Measurements from ENCODE around the gene ACSBG1. TPM values are rescaled to one million over a fixed set of nuclear protein-coding genes. Genes with fewer than 3 reads are reported as not detected.

The ACSBG1 gene
- total RNA-seq, 4 donors from 2014 or later, result 1.5 TPM; not detected in 3

DNA sequence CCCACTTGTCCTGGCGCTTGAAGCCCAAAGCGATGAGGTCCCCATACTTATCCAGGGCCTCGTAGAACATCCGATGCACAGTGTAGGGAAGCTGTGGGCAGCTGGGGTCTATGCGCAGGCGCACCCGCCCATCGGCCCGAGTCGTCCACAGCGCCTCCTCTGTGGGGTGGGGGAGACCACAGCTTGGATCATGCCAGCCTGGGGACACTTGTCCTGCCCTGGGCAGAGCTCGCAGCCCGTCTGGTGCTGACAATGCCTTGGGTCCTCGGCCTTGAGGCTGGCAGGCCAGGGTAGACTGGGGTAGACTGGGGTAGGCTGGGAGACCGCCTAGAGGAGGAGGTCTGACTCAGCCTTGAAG lies 39.8 kb downstream of the ACSBG1 start:
- Histone ChIP-seq H3K27me3 (no peaks in the 10 kb centered on the region), H3K4me3 (no peak overlapping the region), H3K9me3 (no peaks in the 10 kb centered on the region), H3K27ac (no peak overlapping the region), H3K36me3 (no peaks in the 10 kb centered on the region), H3K4me1 (no peaks in the 10 kb centered on the region)
- TF ChIP-seq EP300 (IDR thresholded peaks at IDR 0.05; ENCODE audit: low read depth) (no peak), CTCF (IDR thresholded peaks at IDR 0.05) (no peak), POLR2A (IDR thresholded peaks at IDR 0.05) (no peak), POLR2AphosphoS5 (IDR thresholded peaks at IDR 0.05) (no peak)
- WGBS, 2 donors (ENCODE audit: low coverage in 1 of 2), result 93% methylated on average over 15 of the region's 15 CpGs; no CpG with 5 or more reads in 1 of the 2 donors
- in situ Hi-C loops (cut with MboI; ENCODE audit: low pct_ligation_motif_present in 1 of 4, low pct_unique_long_range_greater_than_20kb in 1 of 4, low sequenced_read_pairs in 3 of 4), result loop anchor here in 2 of 4 donors (10.0 kb wide), 1 partner anchor 80 kb away; no protein-coding TSS in a partner anchor
- intact Hi-C loops (cut with DNase I; ENCODE audit: low total_unique reads), result no loop called here
- DNase-seq, result no peak

DNA sequence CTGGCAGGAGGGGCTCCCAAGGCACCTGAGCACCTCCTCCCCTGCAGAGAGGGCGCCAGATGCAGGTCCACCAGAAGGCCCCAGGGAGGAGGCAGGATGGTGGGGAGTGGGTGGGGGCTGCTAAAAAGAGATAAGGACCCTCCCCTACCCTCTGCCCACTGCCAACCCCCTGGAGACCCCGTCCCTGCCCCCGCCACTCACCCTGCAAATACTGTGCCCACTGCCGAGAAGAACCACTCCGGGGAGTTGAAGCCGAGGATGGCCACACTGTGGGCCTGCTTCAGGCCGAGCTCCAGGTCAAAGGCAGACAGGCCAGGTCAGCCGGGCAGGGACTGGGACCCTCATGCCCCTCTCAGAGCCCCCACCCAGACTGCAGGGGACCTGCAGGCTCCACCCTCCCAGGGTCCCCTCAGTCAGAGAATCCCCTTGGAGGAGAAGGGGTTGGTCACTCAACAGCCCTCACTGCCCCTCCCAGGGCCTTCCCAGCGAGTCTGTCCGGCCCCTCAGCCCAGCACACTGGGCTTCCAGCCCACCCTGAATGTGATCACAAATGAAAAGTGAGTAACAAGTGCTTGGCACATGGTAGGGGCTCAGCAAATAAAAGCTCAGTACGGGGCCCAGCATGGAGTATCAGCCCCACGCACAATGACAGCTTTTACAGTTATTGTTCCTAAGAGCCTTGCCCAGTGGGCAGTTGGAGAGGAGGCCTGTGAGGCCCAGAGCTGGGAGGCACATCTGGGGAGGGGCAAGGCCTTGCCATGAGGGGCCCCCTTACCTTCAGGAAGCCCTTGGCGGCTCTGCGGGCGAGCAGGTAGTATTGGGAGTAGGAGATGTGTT lies 40.4 kb downstream of the ACSBG1 start:
- Histone ChIP-seq H3K27me3 (no peaks in the 10 kb centered on the region), H3K4me1 (no peaks in the 10 kb centered on the region), H3K27ac (no peak overlapping the region), H3K4me3 (no peak overlapping the region), H3K9me3 (no peaks in the 10 kb centered on the region), H3K36me3 (no peaks in the 10 kb centered on the region)
- intact Hi-C loops (cut with DNase I; ENCODE audit: low total_unique reads), result no loop called here
- 93% methylated on average over 10 of the region's 15 CpGs; no CpG with 5 or more reads in 1 of the 2 donors for WGBS, 2 donors (ENCODE audit: low coverage in 1 of 2)
- DNase-seq, result no peak
- in situ Hi-C loops (cut with MboI; ENCODE audit: low pct_ligation_motif_present in 1 of 4, low pct_unique_long_range_greater_than_20kb in 1 of 4, low sequenced_read_pairs in 3 of 4), result loop anchor here in 2 of 4 donors (10.0 kb wide), 1 partner anchor 79 kb away; no protein-coding TSS in a partner anchor
- no peak for TF ChIP-seq CTCF (IDR thresholded peaks at IDR 0.05)
- no peak for TF ChIP-seq POLR2AphosphoS5 (IDR thresholded peaks at IDR 0.05)
- no peak for TF ChIP-seq EP300 (IDR thresholded peaks at IDR 0.05; ENCODE audit: low read depth)
- no peak for TF ChIP-seq POLR2A (IDR thresholded peaks at IDR 0.05)

DNA sequence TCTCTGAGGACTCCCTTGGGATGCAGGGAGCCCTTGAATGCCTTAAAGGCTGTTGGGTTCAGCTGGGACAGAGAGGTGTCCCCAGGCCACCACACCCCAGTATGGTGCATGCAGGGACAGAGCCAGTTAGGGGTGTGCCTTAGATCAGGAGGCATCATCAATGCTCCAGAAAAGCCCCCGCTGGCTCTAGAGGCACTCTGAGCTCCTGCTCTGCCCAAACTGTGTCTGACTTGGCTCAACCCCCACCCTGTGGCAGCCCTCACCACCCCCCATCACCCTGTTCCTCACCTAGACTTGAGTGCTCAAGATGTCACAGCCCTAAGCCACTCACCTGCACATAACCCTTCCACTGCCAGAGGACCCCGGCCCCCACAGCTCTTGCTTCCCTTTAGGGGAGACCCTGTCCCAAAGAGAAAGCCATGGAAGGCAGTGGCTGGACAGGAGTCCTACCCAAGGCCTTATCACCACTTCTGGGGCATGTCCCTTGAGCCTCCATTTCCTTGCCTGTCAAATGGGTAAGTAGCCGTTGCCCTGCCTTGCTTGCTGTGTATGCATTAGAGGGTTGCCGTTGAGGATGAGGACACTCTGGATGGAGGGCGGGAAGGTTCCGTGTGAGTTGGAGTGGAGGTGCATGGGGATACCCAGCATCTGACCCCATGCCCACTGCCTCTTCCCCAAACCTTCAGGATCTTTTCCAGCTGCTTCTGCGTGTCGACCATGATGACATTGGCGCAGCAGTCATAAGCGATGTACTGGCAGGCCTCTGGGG lies 41.4 kb downstream of the ACSBG1 start:
- DNase-seq, result no peak
- intact Hi-C loops (cut with DNase I; ENCODE audit: low total_unique reads), result no loop called here
- WGBS, 2 donors (ENCODE audit: low coverage in 1 of 2), result 94% methylated on average over 9 of the region's 10 CpGs; no CpG with 5 or more reads in 1 of the 2 donors
- H3K9me3 ChIP-seq, result no peaks in the 10 kb centered on the region
- H3K27ac ChIP-seq, result no peak overlapping the region
- no peak for TF ChIP-seq POLR2A (IDR thresholded peaks at IDR 0.05)
- TF ChIP-seq CTCF (IDR thresholded peaks at IDR 0.05), result no peak
- no peak for TF ChIP-seq POLR2AphosphoS5 (IDR thresholded peaks at IDR 0.05)
- TF ChIP-seq EP300 (IDR thresholded peaks at IDR 0.05; ENCODE audit: low read depth), result no peak
- in situ Hi-C loops (cut with MboI; ENCODE audit: low pct_ligation_motif_present in 1 of 4, low pct_unique_long_range_greater_than_20kb in 1 of 4, low sequenced_read_pairs in 3 of 4), result loop anchor here in 2 of 4 donors (10.0 kb wide), 1 partner anchor 78 kb away; no protein-coding TSS in a partner anchor
- no peaks in the 10 kb centered on the region for H3K36me3 ChIP-seq
- no peaks in the 10 kb centered on the region for H3K4me1 ChIP-seq
- H3K4me3 ChIP-seq, result no peak overlapping the region
- H3K27me3 ChIP-seq, result no peaks in the 10 kb centered on the region

DNA sequence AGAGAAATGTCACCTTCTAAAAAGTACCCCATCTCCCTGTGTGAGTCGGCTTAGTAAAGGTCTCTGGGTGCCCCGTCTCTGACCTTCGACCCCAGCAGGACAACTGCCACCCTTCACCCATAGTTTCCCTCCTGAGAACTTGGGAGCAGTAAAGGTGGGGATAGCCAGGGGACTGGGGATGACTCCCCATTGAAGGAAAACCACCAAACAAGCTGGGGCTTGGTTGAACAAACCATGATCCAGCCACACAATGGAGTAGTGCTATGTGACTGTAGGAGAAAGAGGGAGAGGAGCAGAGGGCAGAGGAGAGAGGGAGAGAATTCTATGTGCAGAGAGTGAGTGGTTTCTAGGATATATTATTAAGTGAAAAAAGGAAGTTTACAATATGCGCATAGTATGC lies 51.5 kb downstream of the ACSBG1 start:
- TF ChIP-seq POLR2A (IDR thresholded peaks at IDR 0.05) (no peak), CTCF (IDR thresholded peaks at IDR 0.05) (no peak), EP300 (IDR thresholded peaks at IDR 0.05; ENCODE audit: low read depth) (no peak), POLR2AphosphoS5 (IDR thresholded peaks at IDR 0.05) (no peak)
- Histone ChIP-seq H3K9me3 (no peaks in the 10 kb centered on the region), H3K4me1 (no peaks in the 10 kb centered on the region), H3K27ac (no peak overlapping the region), H3K27me3 (no peaks in the 10 kb centered on the region), H3K4me3 (no peak overlapping the region), H3K36me3 (no peaks in the 10 kb centered on the region)
- 94 to 96% methylated on average over 1 to 4 of the region's 4 CpGs for WGBS, 2 donors (ENCODE audit: low coverage in 1 of 2)
- no peak for DNase-seq
- in situ Hi-C loops (cut with MboI; ENCODE audit: low pct_ligation_motif_present in 1 of 4, low pct_unique_long_range_greater_than_20kb in 1 of 4, low sequenced_read_pairs in 3 of 4) (no loop called here), intact Hi-C loops (cut with DNase I; ENCODE audit: low total_unique reads) (no loop called here)

Measured in transverse colon (tissue), 4 donors.